ENCODE results near the gene TTLL1. TPM values are rescaled to one million over a fixed set of nuclear protein-coding genes. Genes with fewer than 3 reads are reported as not detected.
"Not testable (repeated sequence)": the region's sequence is repeated elsewhere in the genome, so short reads cannot be mapped to it uniquely, and the experiment has no call there.

Gene TTLL1
- total RNA-seq, 1 donor from 2014 or later: 11.8 TPM

DNA sequence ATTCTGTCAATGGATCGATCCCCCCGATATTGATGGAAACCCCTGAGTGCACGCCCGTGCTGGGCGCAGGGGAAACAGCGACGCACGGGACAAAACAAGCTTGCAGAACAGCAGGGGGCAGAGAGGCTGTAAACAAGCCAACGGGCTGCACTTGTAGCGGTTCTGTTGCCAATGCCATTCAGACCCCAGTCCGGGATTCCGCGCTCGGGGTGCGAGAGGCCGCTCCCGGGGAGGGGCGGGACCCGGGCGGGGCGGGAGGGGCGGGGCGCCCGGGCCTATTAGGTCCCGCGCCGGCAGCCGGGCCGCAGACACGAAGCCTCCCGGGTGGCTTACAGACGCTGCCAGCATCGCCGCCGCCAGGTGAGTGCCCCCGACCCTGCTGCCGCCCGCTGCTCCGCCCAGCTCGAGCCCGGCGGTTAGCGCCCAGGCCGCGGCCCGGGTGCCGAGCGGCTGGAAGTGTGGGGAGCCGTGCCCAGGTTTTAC is 21.3 kb upstream of the TTLL1 start, which contains the start of gene BIK:
TSS of gene BIK (plus strand) at position 307 of the 483 bp plus-strand sequence. CDS start 13,273 bp downstream, outside the sequence.
- no peak for DNase-seq (ENCODE audit: low spot score)

DNA sequence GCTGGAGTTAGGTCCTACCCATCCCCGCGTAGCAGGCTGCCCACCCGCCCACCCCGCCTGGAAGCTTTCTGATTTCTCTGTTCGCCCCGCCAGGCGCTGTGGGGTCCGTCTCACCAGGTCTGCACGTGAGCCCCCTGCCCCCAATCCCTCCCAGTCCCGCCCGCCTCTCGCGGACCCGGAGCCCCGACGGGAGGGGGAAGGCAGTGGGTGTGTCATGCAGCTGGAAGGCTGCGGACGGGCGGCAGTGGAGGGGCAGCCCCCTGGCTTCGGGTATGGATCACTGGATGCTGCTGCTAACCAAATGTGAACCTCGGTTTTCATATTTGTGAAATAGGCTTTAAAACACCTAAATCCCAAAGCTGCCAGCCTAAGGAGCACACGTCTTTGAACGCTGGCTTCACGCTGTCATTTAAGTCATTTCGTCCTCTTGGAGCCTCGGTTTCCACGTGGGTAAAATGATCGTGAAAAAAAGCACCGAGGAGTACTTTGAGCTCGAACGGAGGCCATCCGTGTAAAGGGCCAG is 20.8 kb upstream of the TTLL1 start:
- DNase-seq (ENCODE audit: low spot score): no peak

GRCh38 chr22:43109511-43109910 is 20.3 kb upstream of the TTLL1 start:
- DNase-seq (ENCODE audit: low spot score): no peak

DNA sequence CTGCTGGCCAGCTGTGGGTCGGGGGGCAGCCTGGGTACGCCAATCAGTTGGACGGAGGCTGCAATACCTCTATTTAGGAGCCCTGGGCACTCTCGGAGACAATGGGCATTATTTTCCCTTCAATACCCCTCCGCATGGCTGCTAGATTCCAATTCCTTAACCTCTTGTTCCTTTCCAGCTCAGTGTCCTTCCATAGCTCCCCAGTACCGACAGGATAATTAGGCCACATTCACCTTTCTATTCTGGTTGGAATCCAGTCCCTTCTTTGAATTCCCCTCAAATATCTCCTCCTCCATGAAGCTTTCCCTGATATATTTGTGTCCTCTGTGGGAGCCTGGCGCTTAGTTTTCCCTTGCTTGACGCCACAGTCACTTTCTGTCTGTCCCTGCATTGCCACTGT is 17.1 kb upstream of the TTLL1 start:
- DNase-seq (ENCODE audit: low spot score): no peak

DNA sequence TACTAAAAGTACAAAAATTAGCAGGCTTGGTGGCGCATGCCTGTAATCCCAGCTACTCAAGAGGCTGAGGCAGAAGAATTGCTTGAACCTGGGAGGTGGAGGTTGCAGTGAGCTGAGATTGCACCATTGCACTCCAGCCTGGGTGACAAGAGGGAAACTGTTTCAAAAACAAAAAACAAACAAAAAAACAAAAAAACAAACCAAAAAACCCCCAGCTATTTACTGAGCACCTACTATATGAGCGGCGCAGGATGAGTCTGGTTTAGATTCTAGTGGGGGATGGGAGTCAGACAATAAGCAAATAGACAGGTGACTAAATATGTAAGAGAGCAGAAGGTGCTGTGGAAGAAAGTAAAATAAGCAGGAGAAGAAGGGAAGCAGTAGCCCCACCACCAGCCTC is 15.8 kb upstream of the TTLL1 start:
- not testable (repeated sequence) for DNase-seq (ENCODE audit: low spot score)

- DNase-seq (ENCODE audit: low spot score): peak; percentile 47
Measured at GRCh38 chr22:43104056-43104625, 14.9 kb upstream of the TTLL1 start.

- DNase-seq (ENCODE audit: low spot score): no peak
Measured at GRCh38 chr22:43101306-43101705, 12.1 kb upstream of the TTLL1 start.

GRCh38 chr22:43100225-43100624 is 11.0 kb upstream of the TTLL1 start:
- DNase-seq (ENCODE audit: low spot score): peak; percentile 73

DNA sequence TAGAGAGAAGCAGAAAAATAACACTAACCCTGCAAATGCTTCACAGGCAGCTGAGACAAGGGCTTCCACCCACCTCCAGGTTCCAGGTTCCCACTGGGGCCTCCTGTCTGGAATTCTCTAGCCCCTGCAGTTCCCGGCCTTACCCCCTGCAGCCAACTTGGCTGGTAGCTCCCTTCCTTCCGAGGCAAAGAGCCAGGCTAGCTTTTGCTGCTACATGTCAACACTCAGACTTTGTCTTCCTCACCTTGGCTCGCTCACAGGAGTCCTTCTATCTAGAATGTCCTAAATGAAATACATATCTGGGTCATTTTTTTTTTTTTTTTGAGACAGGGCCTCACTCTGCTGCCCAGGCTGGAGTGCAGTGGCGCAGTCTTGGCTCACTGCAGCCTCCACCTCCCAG is 9.9 kb upstream of the TTLL1 start:
- no peak for DNase-seq (ENCODE audit: low spot score)

- peak; percentile 52 for DNase-seq (ENCODE audit: low spot score)
Measured at GRCh38 chr22:43098356-43098755, 9.2 kb upstream of the TTLL1 start.

DNA sequence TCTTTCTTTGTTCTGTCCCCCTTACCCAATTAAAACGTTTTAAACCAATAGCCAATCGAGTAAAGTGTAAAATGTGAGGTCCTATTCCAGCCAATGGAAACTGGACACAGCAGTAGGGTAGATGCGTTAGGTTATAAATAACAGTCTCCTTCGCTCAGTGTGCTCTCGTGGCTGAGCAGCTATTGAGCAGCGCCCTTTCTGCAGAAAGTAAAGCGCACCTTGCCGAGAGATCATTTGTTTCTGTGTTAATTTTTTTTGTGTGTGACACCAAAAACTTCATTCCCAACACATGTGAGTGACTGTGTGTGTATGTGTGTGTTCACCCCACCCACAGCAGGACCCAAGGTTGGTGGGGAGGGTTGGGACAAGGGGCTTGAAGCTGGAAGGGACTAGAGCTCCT is 7.2 kb upstream of the TTLL1 start:
- no peak for DNase-seq (ENCODE audit: low spot score)

GRCh38 chr22:43094551-43094950 is 5.4 kb upstream of the TTLL1 start:
- DNase-seq (ENCODE audit: low spot score): no peak

GRCh38 chr22:43094085-43094484 is 4.9 kb upstream of the TTLL1 start:
- no peak for DNase-seq (ENCODE audit: low spot score)

DNA sequence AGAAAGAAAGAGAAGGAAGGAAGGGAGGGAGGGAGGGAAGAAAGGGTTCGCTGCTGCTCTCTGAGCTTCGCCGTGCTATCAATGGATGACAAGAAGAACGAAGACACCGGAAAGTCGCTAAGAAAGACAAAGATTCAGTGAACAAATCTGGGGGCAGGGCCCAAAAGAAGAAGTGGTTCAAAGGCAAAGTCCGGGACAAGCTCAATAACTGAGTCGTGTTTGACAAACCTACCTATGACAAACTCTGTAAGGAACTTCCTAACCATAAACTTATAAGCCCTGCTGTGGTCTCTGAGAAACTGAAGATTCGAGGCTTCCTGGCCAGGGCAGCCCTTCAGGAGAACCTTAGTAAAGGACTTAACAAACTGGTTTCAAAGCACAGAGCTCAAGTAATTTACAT is 2.9 kb upstream of the TTLL1 start:
- DNase-seq (ENCODE audit: low spot score): no peak

DNA sequence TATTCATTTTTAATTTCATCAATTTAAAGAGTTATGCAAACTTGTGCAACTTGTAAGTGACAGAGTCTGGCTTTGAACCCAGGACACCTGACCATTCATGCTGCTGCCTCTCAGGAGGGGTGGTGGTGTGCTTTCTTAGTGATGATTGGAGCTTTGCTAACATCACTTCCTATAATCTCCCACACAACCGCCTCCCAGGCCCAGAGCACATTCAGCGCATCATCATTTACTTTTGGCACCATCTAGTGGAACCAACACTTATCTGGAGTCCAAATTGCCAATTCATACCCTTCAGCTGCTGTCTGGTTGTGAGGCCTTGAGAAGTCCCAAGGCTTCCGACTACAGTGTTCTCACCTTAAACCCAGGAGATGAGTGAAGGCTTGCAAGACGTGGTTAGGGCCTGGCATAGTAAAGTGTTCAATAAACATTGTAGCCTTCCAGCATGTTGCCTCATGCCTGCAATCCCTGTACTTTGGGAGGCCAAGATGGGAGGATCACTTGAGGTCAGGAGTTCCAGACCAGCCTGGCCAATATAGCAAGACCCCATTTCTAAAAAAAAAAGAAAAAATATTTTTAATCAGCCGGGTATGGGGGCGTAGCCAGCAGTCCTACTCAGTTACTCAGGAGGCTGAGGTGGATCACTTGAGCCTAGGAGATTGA is 1.1 kb upstream of the TTLL1 start:
- DNase-seq (ENCODE audit: low spot score): peak; percentile 90

DNA sequence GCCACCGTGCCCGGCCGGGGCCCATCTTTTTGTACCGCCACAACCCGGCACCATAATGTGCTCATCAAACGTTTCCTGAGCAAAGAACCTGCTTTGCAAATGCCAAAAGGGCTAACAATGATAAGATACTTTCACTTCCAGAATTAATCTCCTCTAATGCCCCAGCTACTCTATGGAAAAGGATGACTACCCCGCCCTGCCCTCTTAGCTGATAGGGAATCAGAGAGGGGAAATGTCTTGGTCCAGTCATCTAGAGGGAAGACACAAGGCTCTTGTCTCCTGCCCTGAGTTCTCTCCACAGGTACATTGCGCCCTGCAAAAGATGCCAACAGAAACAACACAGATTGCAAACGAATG is 586 bp downstream of the TTLL1 start:
- no peak for DNase-seq (ENCODE audit: low spot score)

DNA sequence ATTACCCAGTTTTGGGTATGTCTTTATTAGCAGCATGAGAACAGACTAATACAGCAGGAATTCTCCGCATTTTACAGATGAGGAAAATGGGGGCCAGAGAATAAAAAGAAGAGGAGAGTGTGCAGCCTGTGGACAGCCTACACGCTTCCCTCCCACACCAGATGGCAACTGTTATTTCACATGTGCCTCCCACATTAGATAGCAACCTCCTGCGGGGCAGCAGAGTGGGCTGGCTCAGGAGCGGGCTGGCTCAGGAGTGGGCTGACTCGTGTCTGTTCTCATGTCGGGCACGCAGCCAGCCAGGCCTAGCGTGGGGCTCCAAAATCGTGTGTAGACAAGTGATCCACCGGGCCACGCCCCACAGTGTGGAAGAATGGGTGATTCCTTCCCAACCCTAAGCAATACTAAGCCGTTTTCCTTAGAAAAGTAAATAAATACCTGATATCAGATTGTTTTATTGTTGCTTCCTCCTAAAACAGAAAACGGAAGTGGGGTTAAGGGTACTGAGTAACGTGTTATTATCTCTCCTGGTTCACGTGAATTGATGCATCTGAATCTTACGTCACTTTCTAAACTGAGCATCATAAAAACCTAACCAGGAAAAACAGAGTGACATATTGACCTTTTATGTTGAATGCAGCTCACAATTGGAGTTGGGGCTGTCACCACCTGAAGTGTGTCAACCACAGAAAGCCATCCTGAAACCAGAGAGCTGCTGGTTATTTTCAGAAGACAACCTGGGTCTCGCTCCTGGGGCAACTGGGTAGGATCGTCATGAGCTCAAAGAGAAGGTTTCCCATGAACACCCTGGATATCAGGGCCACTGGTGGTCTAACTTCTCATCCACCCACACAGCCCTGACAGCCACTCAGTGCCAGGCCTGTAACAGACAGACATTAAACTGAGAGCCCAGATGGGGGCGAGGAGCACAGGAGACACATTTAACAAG is 3.3 kb downstream of the TTLL1 start:
- DNase-seq (ENCODE audit: low spot score): no peak

GRCh38 chr22:43081968-43082367 is 7.2 kb downstream of the TTLL1 start:
- no peak for DNase-seq (ENCODE audit: low spot score)

GRCh38 chr22:43080616-43081015 is 8.6 kb downstream of the TTLL1 start:
- no peak for DNase-seq (ENCODE audit: low spot score)

GRCh38 chr22:43079742-43080141 is 9.4 kb downstream of the TTLL1 start:
- DNase-seq (ENCODE audit: low spot score): no peak

DNA sequence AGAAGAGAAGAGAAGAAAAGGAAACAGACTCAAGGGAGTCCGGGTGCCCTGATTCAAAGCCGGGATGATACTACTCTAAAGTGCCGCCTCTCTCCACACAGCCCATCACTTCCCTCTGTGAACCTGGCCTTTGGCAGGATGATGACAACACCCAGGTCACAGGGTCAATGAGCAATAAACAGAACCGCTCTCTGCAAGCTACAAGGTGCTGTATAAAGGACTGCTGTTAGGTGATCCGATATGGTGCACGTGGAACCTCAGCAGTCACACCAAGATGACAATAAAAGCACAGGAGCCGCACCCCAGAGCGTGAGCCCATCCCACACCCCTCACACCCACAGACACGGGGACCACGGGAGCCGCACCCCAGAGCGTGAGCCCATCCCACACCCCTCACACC is 10.7 kb downstream of the TTLL1 start:
- no peak for DNase-seq (ENCODE audit: low spot score)

All from umbilical cord (tissue), 2 donors.